IMR-90 (cell line): ENCODE measurements around the gene STX18. TPM values are rescaled to one million over a fixed set of nuclear protein-coding genes. Genes with fewer than 3 reads are reported as not detected.
A peak's percentile ranks its signal among the peaks of the same experiment; 100 is the strongest.

Experiments
- ATAC-seq: fragments of 200-7000 bp; cut with Tn5 transposase; 2 replicates; pipeline ENCODE4 v1.9.1; 2020; ENCODE audit warnings: low read depth, mild to moderate bottlenecking, moderate library complexity
- BruUV-seq: library from RNA; stranded (reverse); fragments of 400-500 nt; replicated peaks from 2 replicates; lab custom pipeline; 2021; lab: Mats Ljungman, UMichigan
- CTCF ChIA-PET: fragments of 300-600 bp; formaldehyde crosslinking; extraction: SDS; loops from one replicate; lab custom pipeline; 2021; ENCODE audit warnings: antibody characterized with exemption; lab: Yijun Ruan, JAX
- POLR2A ChIA-PET: fragments of 300-600 bp; sonication (Branson Sonifier 250); formaldehyde crosslinking; loops from one replicate; lab custom pipeline; 2022; ENCODE audit warnings: antibody characterized with exemption; ENCODE audit not compliant: unreplicated experiment; lab: Charles Lee
- DNase-seq: peaks from one replicate; pipeline ENCODE4 v3.0.0; 2013
- H2AFZ ChIP-seq: replicated peaks from 2 replicates; pipeline ENCODE3; 2013; ENCODE audit warnings: low read length, mild to moderate bottlenecking; ENCODE audit not compliant: poor library complexity
- H2AK5ac ChIP-seq: 2 replicates; pipeline ENCODE4 v1.6.1; 2013; ENCODE audit warnings: low read depth, low read length, inconsistent platforms
- H2AK9ac ChIP-seq: replicated peaks from 2 replicates; pipeline ENCODE3; 2013; ENCODE audit warnings: mild to moderate bottlenecking, low read depth, low read length, moderate library complexity; ENCODE audit not compliant: poor library complexity
- H2BK120ac ChIP-seq: 2 replicates; pipeline ENCODE4 v1.6.1; 2013; ENCODE audit warnings: low read depth, low read length, inconsistent platforms
- H2BK15ac ChIP-seq: 3 replicates; pipeline ENCODE4 v1.6.1; 2013; ENCODE audit warnings: low read depth, low read length, inconsistent platforms
- H2BK20ac ChIP-seq: 2 replicates; pipeline ENCODE4 v1.6.1; 2013; ENCODE audit warnings: low read depth, mild to moderate bottlenecking, inconsistent platforms, low read length, moderate library complexity
- H2BK5ac ChIP-seq: 2 replicates; pipeline ENCODE4 v1.6.1; 2013; ENCODE audit warnings: mild to moderate bottlenecking, low read depth, low read length, inconsistent platforms; ENCODE audit not compliant: poor library complexity, severe bottlenecking
- H3K14ac ChIP-seq: replicated peaks from 2 replicates; pipeline ENCODE4 v1.6.1; 2013; ENCODE audit warnings: low read depth, low read length, inconsistent platforms
- H3K18ac ChIP-seq: 2 replicates; pipeline ENCODE4 v1.6.1; 2013; ENCODE audit warnings: low read depth, low read length, control low read depth
- H3K23ac ChIP-seq: 2 replicates; pipeline ENCODE4 v1.6.1; 2013; ENCODE audit warnings: low read depth, low read length, inconsistent platforms
- H3K27ac ChIP-seq: 2 replicates; pipeline ENCODE4 v1.5.1; 2013; ENCODE audit warnings: mild to moderate bottlenecking, control low read depth, low read length; ENCODE audit not compliant: insufficient read depth
- H3K27me3 ChIP-seq: 2 replicates; pipeline ENCODE4 v1.6.1; 2013; ENCODE audit warnings: low read length; ENCODE audit not compliant: control insufficient read depth, insufficient read depth
- H3K36me3 ChIP-seq: 2 replicates; pipeline ENCODE4 v1.6.1; 2013; ENCODE audit warnings: low read length, mixed read lengths; ENCODE audit not compliant: control insufficient read depth, insufficient read depth
- H3K4ac ChIP-seq: 2 replicates; pipeline ENCODE4 v1.6.1; 2013; ENCODE audit warnings: low read depth, low read length, inconsistent platforms
- H3K4me1 ChIP-seq: 2 replicates; pipeline ENCODE4 v1.6.1; 2013; ENCODE audit warnings: low read length, mixed read lengths; ENCODE audit not compliant: control insufficient read depth, insufficient read depth
- H3K4me2 ChIP-seq: 2 replicates; pipeline ENCODE4 v1.6.1; 2013; ENCODE audit warnings: low read depth, mild to moderate bottlenecking, control low read depth, low read length, moderate library complexity
- H3K4me3 ChIP-seq: 2 replicates; pipeline ENCODE4 v1.5.1; 2013; ENCODE audit warnings: low read depth, mild to moderate bottlenecking, control low read depth, low read length, moderate library complexity; ENCODE audit not compliant: insufficient read depth
- H3K56ac ChIP-seq: 2 replicates; pipeline ENCODE4 v1.6.1; 2013; ENCODE audit warnings: low read length, inconsistent platforms; ENCODE audit not compliant: insufficient read depth; ENCODE audit errors: extremely low read depth
- H3K79me1 ChIP-seq, 2 experiments: 2 replicates each; pipeline ENCODE4 v1.6.1; 2013; ENCODE audit warnings: low read length in 2 of 2, inconsistent platforms in 1 of 2, low read depth in 1 of 2
- H3K9ac ChIP-seq: 2 replicates; pipeline ENCODE4 v1.6.1; 2013; ENCODE audit warnings: low read depth, low read length, control low read depth
- H3K9me1 ChIP-seq: 2 replicates; pipeline ENCODE4 v1.6.1; 2013; ENCODE audit warnings: low read length, inconsistent platforms; ENCODE audit not compliant: insufficient read depth
- H3K9me3 ChIP-seq: 2 replicates; pipeline ENCODE4 v1.6.1; 2013; ENCODE audit warnings: low read length; ENCODE audit not compliant: control insufficient read depth, insufficient read depth
- H4K20me1 ChIP-seq: 2 replicates; pipeline ENCODE4 v1.6.1; 2013; ENCODE audit warnings: low read length, inconsistent platforms; ENCODE audit not compliant: insufficient read depth
- H4K5ac ChIP-seq: 2 replicates; pipeline ENCODE4 v1.6.1; 2013; ENCODE audit warnings: mild to moderate bottlenecking, low read depth, low read length, control low read depth
- H4K8ac ChIP-seq, 2 experiments: 2 replicates each; pipeline ENCODE4 v1.6.1; 2013; ENCODE audit warnings: low read depth in 2 of 2, low read length in 2 of 2, control low read depth in 1 of 2, inconsistent platforms in 1 of 2
- H4K91ac ChIP-seq: 2 replicates; pipeline ENCODE4 v1.6.1; 2013; ENCODE audit warnings: low read depth, low read length, inconsistent platforms; ENCODE audit not compliant: insufficient read depth
- BHLHE40 ChIP-seq: fragments of 150-350 bp; IDR thresholded peaks from 2 replicates; pipeline ENCODE4 v1.6.1; 2016; ENCODE audit warnings: mild to moderate bottlenecking, low read depth, low read length
- CEBPB ChIP-seq: IDR thresholded peaks from 2 replicates; pipeline ENCODE4 v1.6.1; 2012; ENCODE audit warnings: low read depth, low read length, improper control_type of control experiment
- CHD1 ChIP-seq: IDR thresholded peaks from 2 replicates; pipeline ENCODE4 v1.6.1; 2012; ENCODE audit warnings: low read depth, low read length, improper control_type of control experiment
- CTCF ChIP-seq: conservative IDR thresholded peaks from 2 replicates; pipeline ENCODE4 v1.5.1; 2012; ENCODE audit warnings: mild to moderate bottlenecking, low read depth, low read length, improper control_type of control experiment
- ELK1 ChIP-seq: fragments of 150-350 bp; IDR thresholded peaks from 2 replicates; pipeline ENCODE4 v1.6.1; 2016; ENCODE audit warnings: low read depth, mild to moderate bottlenecking, low read length, moderate library complexity, borderline replicate concordance
- FOS ChIP-seq: fragments of 150-350 bp; IDR thresholded peaks from 2 replicates; pipeline ENCODE4 v1.6.1; 2016; ENCODE audit warnings: low read depth, low read length
- MAFK ChIP-seq: IDR thresholded peaks from 2 replicates; pipeline ENCODE4 v1.6.1; 2012; ENCODE audit warnings: low read depth, low read length, improper control_type of control experiment
- MAZ ChIP-seq: IDR thresholded peaks from 2 replicates; pipeline ENCODE4 v1.6.1; 2012; ENCODE audit warnings: low read depth, mild to moderate bottlenecking, low read length, improper control_type of control experiment, moderate library complexity, borderline replicate concordance
- MXI1 ChIP-seq: IDR thresholded peaks from 2 replicates; pipeline ENCODE4 v1.6.1; 2012; ENCODE audit warnings: low read depth, mild to moderate bottlenecking, low read length, moderate library complexity, borderline replicate concordance
- NFE2L2 ChIP-seq: fragments of 150-350 bp; IDR thresholded peaks from 2 replicates; pipeline ENCODE4 v1.6.1; 2016; ENCODE audit warnings: low read depth, mild to moderate bottlenecking, low read length
- POLR2A ChIP-seq: IDR thresholded peaks from 2 replicates; pipeline ENCODE4 v1.6.1; 2012; ENCODE audit warnings: mild to moderate bottlenecking, low read depth, low read length
- RAD21 ChIP-seq: IDR thresholded peaks from 2 replicates; pipeline ENCODE4 v1.6.1; 2012; ENCODE audit warnings: low read length, improper control_type of control experiment
- RCOR1 ChIP-seq: IDR thresholded peaks from 2 replicates; pipeline ENCODE4 v1.6.1; 2012; ENCODE audit warnings: mild to moderate bottlenecking, low read length, improper control_type of control experiment; ENCODE audit not compliant: insufficient replicate concordance
- RFX5 ChIP-seq: IDR thresholded peaks from 2 replicates; pipeline ENCODE4 v1.8.0; 2012; ENCODE audit warnings: low read depth, mild to moderate bottlenecking, low read length, moderate library complexity
- SMC3 ChIP-seq: fragments of 150-350 bp; IDR thresholded peaks from 2 replicates; pipeline ENCODE4 v1.6.1; 2016; ENCODE audit warnings: low read depth, mild to moderate bottlenecking, antibody characterized with exemption, low read length, moderate library complexity
- USF2 ChIP-seq: fragments of 150-350 bp; IDR thresholded peaks from 2 replicates; pipeline ENCODE4 v1.6.1; 2017; ENCODE audit warnings: mild to moderate bottlenecking, antibody characterized with exemption, low read length, low read depth
- WGBS, 2 experiments: methylation state at CpG; one replicate each; pipeline versions ENCODE4 v1.1.5 to v1.1.7; 2013; ENCODE audit warnings: missing lambda C conversion rate in 2 of 2; ENCODE audit not compliant: insufficient read length in 1 of 2; ENCODE audit errors: extremely low coverage in 2 of 2; 5-methylcytosine and 5-hydroxymethylcytosine counted together
- dilution Hi-C: fragments of 300-500 bp; cut with HindIII; formaldehyde crosslinking; loops from one replicate; pipeline ENCODE4 v1.14.3; 2018; ENCODE audit warnings: low sequenced_read_pairs; ENCODE audit not compliant: unreplicated experiment
- in situ Hi-C: fragments of 300-500 bp; cut with MboI; formaldehyde crosslinking; loops from 3 replicates; pipeline ENCODE4 v1.14.3; 2019; ENCODE audit warnings: low sequenced_read_pairs, inconsistent platforms, mixed read lengths
- intact Hi-C: fragments of 100-400 bp; cut with micrococcal nuclease; formaldehyde crosslinking; loops from 2 replicates; pipeline ENCODE4 v1.10.0; 2022
- polyA plus RNA-seq, 3 experiments: library from polyadenylated mRNA; depleted of rRNA; stranded (reverse); fragments of >200 nt; gene quantifications; 2 replicates each; pipeline ENCODE4 v1.2.3, GENCODE V29; 2012; ENCODE audit warnings: low replicate concordance in 1 of 3
- total RNA-seq: library from RNA; depleted of rRNA; stranded (reverse); fragments of >200 nt; gene quantifications from 2 replicates; pipeline ENCODE4 v1.2.3, GENCODE V29; 2012

Gene STX18
- total and polyA plus RNA-seq, 2 of the 4 experiments (the other 2 are of a cell fraction): 20.1 to 23.4 TPM

GRCh38 chr4:4397441-4397819 is 144.4 kb downstream of the STX18 start:
- no peak for DNase-seq
- peak overlapping the region; percentile 82; the same call in 1 of the 3 replicates for H2BK15ac ChIP-seq
- peak overlapping the region; percentile 61 for H2BK5ac ChIP-seq
- dilution Hi-C loops: no loop called here
- BruUV-seq: no TSS peak
- H3K4me3 ChIP-seq: no peak overlapping the region
- H4K5ac ChIP-seq: peak overlapping the region; percentile 22; the same call in 1 of the 2 replicates
- no peak overlapping the region for H2AK9ac ChIP-seq
- H2AFZ ChIP-seq: no peak overlapping the region
- H3K27ac ChIP-seq: peak overlapping the region; percentile 88
- H3K79me1 ChIP-seq: no peaks in the 10 kb centered on the region
- H3K9ac ChIP-seq: no peak overlapping the region
- peak overlapping the region; percentile 92 for H3K4ac ChIP-seq
- H4K91ac ChIP-seq: peak overlapping the region; percentile 77
- no peaks in the 10 kb centered on the region for H3K9me3 ChIP-seq
- H2BK120ac ChIP-seq: peak overlapping the region; percentile 94
- H3K4me2 ChIP-seq: no peak overlapping the region; the same call in 1 of the 2 replicates
- H3K27me3 ChIP-seq: peaks cover 22% of the 10 kb centered on the region
- TF ChIP-seq NFE2L2: no peak
- TF ChIP-seq MXI1: no peak
- TF ChIP-seq ELK1: no peak
- TF ChIP-seq MAFK: no peak
- no peak for TF ChIP-seq USF2
- TF ChIP-seq BHLHE40: no peak
- no peak for TF ChIP-seq RAD21
- no peak for TF ChIP-seq MAZ
- no peak for TF ChIP-seq CHD1
- TF ChIP-seq SMC3: no peak
- TF ChIP-seq CEBPB: no peak
- no peak for TF ChIP-seq RCOR1
- no peak for TF ChIP-seq CTCF
- TF ChIP-seq FOS: no peak
- TF ChIP-seq RFX5: no peak
- no peak for TF ChIP-seq POLR2A
- peak overlapping the region; percentile 73 for H3K14ac ChIP-seq
- peaks cover 13% of the 10 kb centered on the region for H3K9me1 ChIP-seq
- intact Hi-C loops: loop anchor here (2.0 kb wide), 1 partner anchor 33 kb away; no protein-coding TSS in a partner anchor
- CTCF ChIA-PET: no interaction called here
- POLR2A ChIA-PET: no interaction called here
- H3K18ac ChIP-seq: peak overlapping the region; percentile 69
- H2AK5ac ChIP-seq: peak overlapping the region; percentile 92
- H3K23ac ChIP-seq: peak overlapping the region; percentile 80; the same call in 1 of the 2 replicates
- H4K8ac ChIP-seq: peak overlapping the region; percentile 52 to 75; a peak in 3 of 4 replicates
- H4K20me1 ChIP-seq: no peaks in the 10 kb centered on the region
- H3K36me3 ChIP-seq: no peaks in the 10 kb centered on the region
- no peak for ATAC-seq
- peaks cover 29% of the 10 kb centered on the region for H3K4me1 ChIP-seq
- WGBS, 2 experiments: 90% methylated on average over 8 of the region's 13 CpGs; no CpG with 5 or more reads in 1 of the 2 experiments
- H2BK20ac ChIP-seq: peak overlapping the region; percentile 89
- H3K56ac ChIP-seq: no peak overlapping the region
- in situ Hi-C loops: no loop called here
